H1 (cell line): ENCODE results near the gene METTL25B. TPM values are rescaled to one million over a fixed set of nuclear protein-coding genes. Genes with fewer than 3 reads are reported as not detected.

ENCODE experiments used
- CTCF ChIA-PET: fragments of 300-600 bp; sonication (Branson Sonifier 250); formaldehyde crosslinking; loops from one replicate; lab custom pipeline; 2021; ENCODE audit not compliant: partially characterized antibody; lab: Charles Lee
- POLR2A ChIA-PET: fragments of 300-600 bp; sonication (Branson Sonifier 250); formaldehyde crosslinking; loops from one replicate; lab custom pipeline; 2021; ENCODE audit warnings: inconsistent platforms; ENCODE audit not compliant: partially characterized antibody; lab: Charles Lee
- DNase-seq, 2 experiments: peaks; one replicate each; pipeline versions ENCODE4 v3.0.0 to v3.0.0-alpha.2; 2010 to 2022; ENCODE audit warnings: low spot score in 2 of 2, low read depth in 1 of 2, mixed read lengths in 1 of 2
- FAIRE-seq: peaks from 2 replicates; lab custom pipeline; 2011; peaks lifted over from hg19 to GRCh38; lab: Jason Lieb, UNC
- H2AFZ ChIP-seq: 2 replicates; pipeline ENCODE4 v1.8.1; 2012; ENCODE audit warnings: low read length, inconsistent platforms
- H2AK5ac ChIP-seq: 2 replicates; pipeline ENCODE4 v1.6.1; 2013; ENCODE audit warnings: low read depth, low read length
- H2BK120ac ChIP-seq: replicated peaks from 2 replicates; pipeline ENCODE3; 2013; ENCODE audit warnings: low read depth, low read length, inconsistent platforms
- H2BK12ac ChIP-seq: 2 replicates; pipeline ENCODE4 v1.6.1; 2013; ENCODE audit warnings: low read depth, low read length
- H2BK15ac ChIP-seq: 2 replicates; pipeline ENCODE4 v1.6.1; 2013; ENCODE audit warnings: low read length
- H2BK20ac ChIP-seq: 2 replicates; pipeline ENCODE4 v1.6.1; 2013; ENCODE audit warnings: low read length
- H2BK5ac ChIP-seq: 2 replicates; pipeline ENCODE4 v1.6.1; 2013; ENCODE audit warnings: low read depth, low read length
- H3K14ac ChIP-seq: 2 replicates; pipeline ENCODE4 v1.6.1; 2013; ENCODE audit warnings: inconsistent platforms; ENCODE audit not compliant: insufficient read length
- H3K18ac ChIP-seq: 2 replicates; pipeline ENCODE4 v1.6.1; 2013; ENCODE audit warnings: low read length; ENCODE audit errors: extremely low read depth
- H3K23ac ChIP-seq: 2 replicates; pipeline ENCODE4 v1.6.1; 2013; ENCODE audit warnings: inconsistent platforms; ENCODE audit not compliant: insufficient read length
- H3K23me2 ChIP-seq: 2 replicates; pipeline ENCODE4 v1.6.1; 2013; ENCODE audit warnings: low read depth, low read length
- H3K27ac ChIP-seq: 2 replicates; pipeline ENCODE4 v1.6.1; 2011; ENCODE audit warnings: low read depth, low read length, inconsistent platforms
- H3K27me3 ChIP-seq, 4 experiments: replicated peaks in 1 of 4; 1 replicate in 1 of 4; 2 replicates in 3 of 4; pipeline versions ENCODE4 v1.6.1 to v1.8.1; 2011 to 2013; ENCODE audit warnings: low read length in 3 of 4, mild to moderate bottlenecking in 3 of 4, inconsistent platforms in 2 of 4, mixed read lengths in 2 of 4, moderate library complexity in 1 of 4; ENCODE audit not compliant: control insufficient read depth in 3 of 4, insufficient read depth in 3 of 4; ENCODE audit errors: extremely low read depth in 1 of 4
- H3K36me3 ChIP-seq, 4 experiments: 2 replicates each; pipeline versions ENCODE4 v1.6.1 to v1.8.1; 2011 to 2013; ENCODE audit warnings: mild to moderate bottlenecking in 4 of 4, low read length in 3 of 4, moderate library complexity in 2 of 4, control low read depth in 1 of 4, inconsistent platforms in 1 of 4; ENCODE audit not compliant: insufficient read depth in 4 of 4, control insufficient read depth in 2 of 4
- H3K4ac ChIP-seq: replicated peaks from 2 replicates; pipeline ENCODE3; 2013; ENCODE audit warnings: low read length, low read depth, mixed read lengths, inconsistent platforms; ENCODE audit not compliant: insufficient read length
- H3K4me1 ChIP-seq, 4 experiments: replicated peaks in 1 of 4; 1 replicate in 1 of 4; 2 replicates in 3 of 4; pipeline versions ENCODE4 v1.6.1 to v1.8.1; 2011 to 2013; ENCODE audit warnings: low read length in 3 of 4, inconsistent platforms in 2 of 4, mixed read lengths in 1 of 4; ENCODE audit not compliant: insufficient read depth in 4 of 4, control insufficient read depth in 3 of 4
- H3K4me2 ChIP-seq, 2 experiments: 2 replicates each; pipeline versions ENCODE4 v1.6.1 to v1.8.1; 2011 to 2013; ENCODE audit warnings: low read depth in 2 of 2, low read length in 2 of 2, control low read depth in 1 of 2, inconsistent platforms in 1 of 2, mild to moderate bottlenecking in 1 of 2; ENCODE audit not compliant: insufficient read depth in 1 of 2
- H3K4me3 ChIP-seq, 4 experiments: fragments of 200-600, 300-600 bp in 1 of 4; sonication (generic), shearing (Covaris generic), sonication (Bioruptor Twin) in 1 of 4; 2 replicates each; pipeline versions ENCODE4 v1.5.1 to v1.8.1; 2011 to 2016; ENCODE audit warnings: low read length in 4 of 4, low read depth in 3 of 4, control low read depth in 2 of 4, inconsistent platforms in 2 of 4, mild to moderate bottlenecking in 2 of 4, mixed read lengths in 1 of 4, moderate library complexity in 1 of 4; ENCODE audit not compliant: insufficient read depth in 2 of 4; ENCODE audit errors: extremely low read depth in 1 of 4
- H3K56ac ChIP-seq: replicated peaks from 2 replicates; pipeline ENCODE3; 2013; ENCODE audit warnings: low read depth, mild to moderate bottlenecking, mixed read lengths, low read length, inconsistent platforms; ENCODE audit not compliant: insufficient read length
- H3K79me1 ChIP-seq: 2 replicates; pipeline ENCODE4 v1.6.1; 2013; ENCODE audit warnings: low read depth, low read length, control low read depth
- H3K79me2 ChIP-seq, 2 experiments: 2 replicates each; pipeline versions ENCODE4 v1.6.1 to v1.8.1; 2012 to 2013; ENCODE audit warnings: low read length in 2 of 2, mild to moderate bottlenecking in 2 of 2, inconsistent platforms in 1 of 2; ENCODE audit not compliant: insufficient read depth in 2 of 2, control insufficient read depth in 1 of 2
- H3K9ac ChIP-seq, 4 experiments: replicated peaks in 1 of 4; 1 replicate in 1 of 4; 2 replicates in 3 of 4; pipeline versions ENCODE4 v1.6.1 to v1.8.1; 2011 to 2013; ENCODE audit warnings: low read depth in 3 of 4, low read length in 3 of 4, control low read depth in 2 of 4, mild to moderate bottlenecking in 2 of 4, moderate library complexity in 2 of 4, inconsistent platforms in 1 of 4; ENCODE audit errors: extremely low read depth in 1 of 4
- H3K9me3 ChIP-seq, 2 experiments: 2 replicates each; pipeline versions ENCODE4 v1.6.1 to v1.8.1; 2012 to 2013; ENCODE audit warnings: mild to moderate bottlenecking in 2 of 2, moderate library complexity in 2 of 2, control low read depth in 1 of 2, inconsistent platforms in 1 of 2, low read depth in 1 of 2, low read length in 1 of 2, mixed read lengths in 1 of 2; ENCODE audit not compliant: insufficient read depth in 2 of 2
- H4K20me1 ChIP-seq, 2 experiments: replicated peaks in 1 of 2; 2 replicates each; pipeline versions ENCODE3 to v1.8.1; 2011 to 2013; ENCODE audit warnings: inconsistent platforms in 2 of 2, low read length in 2 of 2, mild to moderate bottlenecking in 1 of 2; ENCODE audit not compliant: insufficient read depth in 2 of 2, control insufficient read depth in 1 of 2
- H4K5ac ChIP-seq: 2 replicates; pipeline ENCODE4 v1.6.1; 2013; ENCODE audit warnings: low read length, low read depth, mixed read lengths, inconsistent platforms; ENCODE audit not compliant: insufficient read length
- H4K8ac ChIP-seq: 2 replicates; pipeline ENCODE4 v1.8.0; 2013; ENCODE audit warnings: mild to moderate bottlenecking, moderate library complexity, low read length, inconsistent platforms; ENCODE audit not compliant: insufficient read depth; ENCODE audit errors: extremely low read depth
- H4K91ac ChIP-seq: replicated peaks from 2 replicates; pipeline ENCODE3; 2013; ENCODE audit warnings: low read length, mixed read lengths, inconsistent platforms; ENCODE audit not compliant: insufficient read length
- CHD1 ChIP-seq: IDR thresholded peaks from 2 replicates; pipeline ENCODE4 v1.6.1; 2012; ENCODE audit warnings: low read depth, low read length, improper control_type of control experiment
- CREB1 ChIP-seq: IDR thresholded peaks from 2 replicates; pipeline ENCODE4 v1.6.1; 2012; ENCODE audit warnings: inconsistent platforms
- GABPA ChIP-seq: IDR thresholded peaks from 2 replicates; pipeline ENCODE4 v1.6.1; 2011; ENCODE audit warnings: mild to moderate bottlenecking, low read length, moderate library complexity, borderline replicate concordance; ENCODE audit not compliant: insufficient read depth
- HDAC6 ChIP-seq: IDR thresholded peaks from one replicate; pipeline ENCODE4 v1.7.1; 2012; ENCODE audit warnings: low read depth, mild to moderate bottlenecking, inconsistent platforms, low read length, moderate library complexity
- JUN ChIP-seq: IDR thresholded peaks from 2 replicates; pipeline ENCODE4 v1.6.1; 2011; ENCODE audit warnings: low read depth, mild to moderate bottlenecking, improper control_type of control experiment, low read length
- JUND ChIP-seq: IDR thresholded peaks from 2 replicates; pipeline ENCODE4 v1.6.1; 2011; ENCODE audit warnings: mild to moderate bottlenecking, improper control_type of control experiment, low read length
- POLR2A ChIP-seq, 2 experiments: IDR thresholded peaks; 1 replicate in 1 of 2; 2 replicates in 1 of 2; pipeline ENCODE4 v1.6.1; 2011; ENCODE audit warnings: low read depth in 2 of 2, low read length in 2 of 2, mild to moderate bottlenecking in 2 of 2; ENCODE audit errors: control extremely low read depth in 1 of 2
- RBBP5 ChIP-seq: IDR thresholded peaks from 2 replicates; pipeline ENCODE4 v1.7.1; 2012; ENCODE audit warnings: low read depth, mild to moderate bottlenecking, inconsistent platforms, low read length, moderate library complexity, borderline replicate concordance
- RXRA ChIP-seq: IDR thresholded peaks from 2 replicates; pipeline ENCODE4 v1.6.1; 2011; ENCODE audit warnings: low read depth, mild to moderate bottlenecking, low read length, moderate library complexity; ENCODE audit not compliant: insufficient read depth
- SP2 ChIP-seq: IDR thresholded peaks from 2 replicates; pipeline ENCODE4 v1.6.1; 2012; ENCODE audit warnings: mild to moderate bottlenecking, low read length, inconsistent platforms
- TCF12 ChIP-seq: IDR thresholded peaks from 2 replicates; pipeline ENCODE4 v1.6.1; 2011; ENCODE audit warnings: low read depth, mild to moderate bottlenecking, low read length
- TEAD4 ChIP-seq: IDR thresholded peaks from 2 replicates; pipeline ENCODE4 v1.6.1; 2012; ENCODE audit warnings: low read depth, low read length, inconsistent platforms, mixed read lengths
- WGBS, 2 experiments: shearing (Covaris generic) in 1 of 2; methylation state at CpG; one replicate each; pipeline versions ENCODE4 v1.1.6 to v1.1.7; 2013 to 2015; ENCODE audit warnings: low lambda C conversion rate in 2 of 2, mixed read lengths in 2 of 2, inconsistent platforms in 1 of 2, low coverage in 1 of 2, missing lambda C conversion rate in 1 of 2; ENCODE audit not compliant: insufficient replicate concordance in 2 of 2, insufficient coverage in 1 of 2, insufficient read length in 1 of 2; ENCODE audit errors: extremely low coverage in 1 of 2, missing lambda C conversion rate in 1 of 2; 5-methylcytosine and 5-hydroxymethylcytosine counted together
- polyA plus RNA-seq, 7 experiments: library from polyadenylated mRNA; depleted of rRNA in 3 of 7; stranded (reverse) in 5 of 7; unstranded in 2 of 7; fragments of >200 nt in 5 of 7; fragments of 200-250 nt in 2 of 7; gene quantifications; 1 replicate in 5 of 7; 2 replicates in 1 of 7; 4 replicates in 1 of 7; pipeline versions ENCODE4 v1.2.1 to v1.2.3, GENCODE V29; 2011 to 2013; ENCODE audit warnings: missing spikeins in 2 of 7, mixed read lengths in 2 of 7
- total RNA-seq: library from RNA; stranded (reverse); fragmentation: NEBNext Ultra II Directional; extraction: Animal tissue kit (Norgen Biotek cat#: 25700); gene quantifications from 2 replicates; pipeline ENCODE4 v1.2.1, GENCODE V29; 2021

The METTL25B gene
- total and polyA plus RNA-seq, 2 of the 8 experiments (the other 6 are each of a cell fraction or from before 2014, with no cell fraction given) = 28.4 to 30.1 TPM

DNA sequence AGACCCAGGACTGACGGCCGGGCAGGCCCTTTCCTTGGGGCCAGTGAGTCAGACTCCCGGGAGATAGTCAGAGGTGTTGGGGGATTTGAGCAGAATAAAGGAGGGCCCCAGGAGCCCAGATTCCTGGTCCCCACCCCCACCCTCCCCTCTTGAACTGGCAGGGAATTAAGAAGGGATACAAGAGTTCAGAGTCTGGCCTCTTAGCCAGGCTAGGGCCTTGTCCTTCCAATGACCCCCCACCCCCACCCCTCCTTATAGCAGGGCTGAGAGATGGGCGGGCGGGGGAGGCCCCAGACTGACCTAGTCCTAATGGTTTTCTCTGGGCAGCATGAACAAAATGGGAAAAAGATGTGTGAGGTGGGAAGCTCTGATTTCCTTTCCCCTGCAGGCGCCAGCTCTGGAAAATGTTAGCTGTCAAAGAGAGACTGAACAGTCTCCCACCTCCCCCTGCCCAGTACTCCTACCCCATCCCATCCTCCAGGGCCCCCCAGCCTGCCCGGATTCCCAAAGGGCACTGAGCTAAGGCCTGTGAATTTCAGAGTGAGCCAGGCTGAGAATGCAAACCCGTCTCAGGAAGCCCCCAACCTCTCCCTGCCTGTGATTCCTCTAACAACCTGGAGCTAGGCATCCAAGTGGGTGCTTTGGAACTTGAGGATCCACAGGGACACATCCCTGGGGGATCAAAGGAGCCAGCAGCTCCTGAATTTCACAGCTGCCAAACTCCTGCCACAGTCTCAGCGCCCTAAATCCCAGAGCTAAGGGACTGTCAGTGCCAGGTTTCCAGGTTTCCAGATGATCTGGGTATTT, 17.1 kb upstream of the METTL25B start:
- Histone ChIP-seq H3K9me3 (no peaks in the 10 kb centered on the region), H3K27me3 (no peaks in the 10 kb centered on the region), H3K18ac (peak overlapping the region; percentile 81), H3K27ac (no peak overlapping the region), H3K4me3 (peak overlapping the region in 2 of 4 experiments; percentile 2 to 18; a peak in 3 of 8 replicates), H4K91ac (no peak overlapping the region), H3K23me2 (peaks cover 12% of the 10 kb centered on the region; the same call in 1 of the 2 replicates), H3K14ac (no peak overlapping the region), H3K79me1 (no peaks in the 10 kb centered on the region), H2BK20ac (0 out of 2 replicates have a peak overlapping the region, but pooled peaks have one; percentile 32), H2BK5ac (peak overlapping the region; percentile 6; the same call in 1 of the 2 replicates), H4K5ac (no peak overlapping the region), H3K36me3 (no peaks in the 10 kb centered on the region), H3K4ac (peak overlapping the region; percentile 44), H3K4me2 (peak overlapping the region; percentile 46 to 77; a peak in 3 of 4 replicates), H2AFZ (no peak overlapping the region), H3K23ac (no peak overlapping the region), H3K56ac (no peak overlapping the region), H3K9ac (no peak overlapping the region; a peak in 1 of 7 replicates), H4K20me1 (no peaks in the 10 kb centered on the region), H2BK15ac (no peak overlapping the region), H3K4me1 (peaks cover 18 to 48% (median 37%) of the 10 kb centered on the region in 4 experiments), H2BK120ac (no peak overlapping the region), H3K79me2 (no peaks in the 10 kb centered on the region), H2AK5ac (no peak overlapping the region), H4K8ac (0 out of 2 replicates have a peak overlapping the region, but pooled peaks have one; percentile 7), H2BK12ac (0 out of 2 replicates have a peak overlapping the region, but pooled peaks have one; percentile 9)
- WGBS, 2 experiments = 56% methylated on average over 9 of the region's 9 CpGs; no CpG with 5 or more reads in 1 of the 2 experiments
- no peak for FAIRE-seq
- CTCF ChIA-PET = interaction anchor here (0.6 to 66.0 kb wide), 10 partner anchors 6 to 183 kb away, joined by 3 to 4284 read pairs (median 5); partner anchors contain the start of genes CRABP2, HAPLN2, INSRR and ISG20L2
- DNase-seq = peak in 1 of 2 experiments; percentile 51
- POLR2A ChIA-PET = interaction anchor here (0.6 to 16.9 kb wide), 13 partner anchors 8 to 78 kb away, joined by 3 to 530 read pairs (median 7); partner anchors contain the start of genes HDGF, ISG20L2, METTL25B and NES
- TF ChIP-seq TCF12 = no peak
- no peak for TF ChIP-seq GABPA
- 0 out of 2 replicates have a peak, but pooled peaks have one; percentile 64 for TF ChIP-seq RXRA
- TF ChIP-seq JUND = 0 out of 2 replicates have a peak, but pooled peaks have one; percentile 7
- TF ChIP-seq JUN = no peak
- TF ChIP-seq SP2 = no peak
- TF ChIP-seq POLR2A (IDR thresholded peaks at IDR 0.05; ENCODE audit: control extremely low read depth in 1 of 2, low read depth in 2 of 2, low read length in 2 of 2) = no peak
- TF ChIP-seq TEAD4 = no peak
- no peak for TF ChIP-seq HDAC6
- TF ChIP-seq CHD1 = no peak
- no peak for TF ChIP-seq CREB1
- no peak for TF ChIP-seq RBBP5
